GM13976 (cell line): ENCODE data around the gene AXDND1.

Source experiments
- DNase-seq: peaks from one replicate; pipeline ENCODE4 v3.0.0; 2012; ENCODE audit warnings: low spot score
- CTCF ChIP-seq: IDR thresholded peaks from 2 replicates; pipeline ENCODE4 v1.5.1; 2012; ENCODE audit warnings: borderline replicate concordance, mild to moderate bottlenecking; ENCODE audit not compliant: insufficient read depth; ENCODE audit errors: extremely low read depth, missing control alignments, control extremely low read depth
- in situ Hi-C: fragments of 300-500 bp; cut with MboI; formaldehyde crosslinking; loops from one replicate; pipeline ENCODE4 v1.12.0; 2022; ENCODE audit warnings: low sequenced_read_pairs, mixed read lengths, inconsistent platforms; ENCODE audit not compliant: unreplicated experiment

Gene AXDND1

GRCh38 chr1:179589509-179589908, 223.7 kb downstream of the AXDND1 start:
- in situ Hi-C loops: no loop called here
- DNase-seq: no peak
- no peak for TF ChIP-seq CTCF

GRCh38 chr1:179590671-179591070, 224.9 kb downstream of the AXDND1 start:
- no peak for DNase-seq
- in situ Hi-C loops: no loop called here
- TF ChIP-seq CTCF: no peak

GRCh38 chr1:179591253-179591591, 225.5 kb downstream of the AXDND1 start:
- peak; percentile 12 for DNase-seq
- in situ Hi-C loops: no loop called here
- no peak for TF ChIP-seq CTCF

- peak; percentile 36 for DNase-seq
- TF ChIP-seq CTCF: no peak
- in situ Hi-C loops: no loop called here
Observed at GRCh38 chr1:179591592-179592580, 226.1 kb downstream of the AXDND1 start, which contains the start of gene TDRD5. Gene TDRD5 (plus strand): TSS chr1:179591832. CDS start chr1:179592616, 784 bp downstream.

GRCh38 chr1:179598631-179599030, 232.9 kb downstream of the AXDND1 start:
- no peak for DNase-seq
- in situ Hi-C loops: no loop called here
- TF ChIP-seq CTCF: no peak

- in situ Hi-C loops: no loop called here
- DNase-seq: no peak
- TF ChIP-seq CTCF: peak; percentile 28
Observed at GRCh38 chr1:179599623-179600249, 234.0 kb downstream of the AXDND1 start.
